ENCODE data around the gene AUH. TPM values are rescaled to one million over a fixed set of nuclear protein-coding genes. Genes with fewer than 3 reads are reported as not detected.

The AUH gene
- total RNA-seq, 4 donors from 2014 or later = 23.0 to 39.2 (median 25.7) TPM

GRCh38 chr9:91246846-91247245 lies 114.9 kb downstream of the AUH start:
- Histone ChIP-seq H3K4me3 (no peak overlapping the region), H3K27ac (no peak overlapping the region), H3K4me1 (peaks cover 0 to 13% (median 0%) of the 10 kb centered on the region in 3 donors), H3K9me3 (no peaks in the 10 kb centered on the region), H3K36me3 (peaks cover 0 to 5% of the 10 kb centered on the region in 2 donors), H3K27me3 (no peaks in the 10 kb centered on the region)
- 57 to 62% methylated on average over 4 to 5 of the region's 5 CpGs for WGBS, 2 donors (ENCODE audit: low coverage in 1 of 2)
- ATAC-seq = no peak
- TF ChIP-seq POLR2A (IDR thresholded peaks at IDR 0.05) = no peak
- TF ChIP-seq, protein P1, sequence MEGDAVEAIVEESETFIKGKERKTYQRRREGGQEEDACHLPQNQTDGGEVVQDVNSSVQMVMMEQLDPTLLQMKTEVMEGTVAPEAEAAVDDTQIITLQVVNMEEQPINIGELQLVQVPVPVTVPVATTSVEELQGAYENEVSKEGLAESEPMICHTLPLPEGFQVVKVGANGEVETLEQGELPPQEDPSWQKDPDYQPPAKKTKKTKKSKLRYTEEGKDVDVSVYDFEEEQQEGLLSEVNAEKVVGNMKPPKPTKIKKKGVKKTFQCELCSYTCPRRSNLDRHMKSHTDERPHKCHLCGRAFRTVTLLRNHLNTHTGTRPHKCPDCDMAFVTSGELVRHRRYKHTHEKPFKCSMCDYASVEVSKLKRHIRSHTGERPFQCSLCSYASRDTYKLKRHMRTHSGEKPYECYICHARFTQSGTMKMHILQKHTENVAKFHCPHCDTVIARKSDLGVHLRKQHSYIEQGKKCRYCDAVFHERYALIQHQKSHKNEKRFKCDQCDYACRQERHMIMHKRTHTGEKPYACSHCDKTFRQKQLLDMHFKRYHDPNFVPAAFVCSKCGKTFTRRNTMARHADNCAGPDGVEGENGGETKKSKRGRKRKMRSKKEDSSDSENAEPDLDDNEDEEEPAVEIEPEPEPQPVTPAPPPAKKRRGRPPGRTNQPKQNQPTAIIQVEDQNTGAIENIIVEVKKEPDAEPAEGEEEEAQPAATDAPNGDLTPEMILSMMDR (IDR thresholded peaks at IDR 0.05) = no peak
- no peak for TF ChIP-seq POLR2AphosphoS5 (IDR thresholded peaks at IDR 0.05)
- no peak for TF ChIP-seq EP300 (IDR thresholded peaks at IDR 0.05)

DNA sequence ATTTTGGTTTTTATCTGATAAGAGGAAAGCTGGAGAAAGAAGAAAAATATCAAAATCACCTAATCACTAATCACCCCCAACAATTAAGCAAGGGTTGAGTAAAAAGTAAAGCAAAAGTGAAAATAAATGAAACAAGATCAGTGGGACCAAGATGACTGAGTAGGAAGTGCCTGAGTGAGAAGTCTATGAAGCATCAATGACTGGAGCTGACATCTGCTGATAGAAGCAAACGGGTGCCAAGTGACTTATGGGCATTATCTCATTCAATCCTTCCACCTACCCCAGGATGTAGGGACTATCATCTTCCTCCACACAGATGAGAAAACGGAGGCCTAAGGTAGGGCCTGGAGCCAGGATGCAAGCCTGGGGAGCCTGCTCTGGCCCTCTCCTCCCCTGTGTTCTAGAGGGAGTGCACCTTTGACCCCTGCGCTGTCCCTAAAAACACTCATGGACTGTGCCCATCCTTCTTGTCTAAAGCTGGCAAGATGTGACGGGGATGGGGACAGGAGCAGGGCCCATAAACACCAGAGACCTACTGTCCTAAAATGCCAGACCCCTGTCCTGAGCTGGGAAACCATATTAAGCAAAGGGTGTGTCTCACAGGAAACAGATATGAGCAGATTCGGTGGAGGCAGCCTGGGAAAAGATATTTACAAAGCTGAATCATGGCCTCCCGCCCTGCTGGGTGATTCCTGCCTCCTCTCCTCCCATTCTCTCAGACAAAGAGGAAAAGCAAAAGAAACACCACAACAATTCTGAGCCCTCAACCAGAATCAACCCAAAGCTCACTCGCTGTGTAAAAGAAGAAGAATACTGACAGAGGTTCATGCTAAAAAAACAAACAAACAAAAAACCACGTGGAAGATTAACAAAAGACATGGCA lies 116.0 kb downstream of the AUH start:
- H3K4me3 ChIP-seq = no peak overlapping the region
- ATAC-seq = no peak
- WGBS, 2 donors (ENCODE audit: low coverage in 1 of 2) = 49 to 63% methylated on average over 3 to 6 of the region's 8 CpGs
- peaks cover 0 to 8% (median 0%) of the 10 kb centered on the region in 3 donors for H3K4me1 ChIP-seq
- H3K27ac ChIP-seq = no peak overlapping the region
- no peaks in the 10 kb centered on the region for H3K27me3 ChIP-seq
- TF ChIP-seq POLR2AphosphoS5 (IDR thresholded peaks at IDR 0.05) (no peak), POLR2A (IDR thresholded peaks at IDR 0.05) (no peak)
- H3K9me3 ChIP-seq = no peaks in the 10 kb centered on the region
- peaks cover 0 to 5% of the 10 kb centered on the region in 2 donors for H3K36me3 ChIP-seq

- no peaks in the 10 kb centered on the region for H3K27me3 ChIP-seq
- H3K9me3 ChIP-seq = no peaks in the 10 kb centered on the region
- H3K36me3 ChIP-seq = peaks cover 0 to 5% of the 10 kb centered on the region in 2 donors
- no peak for ATAC-seq
- 100% methylated on average over 2 of the region's 2 CpGs; no CpG with 5 or more reads in 1 of the 2 donors for WGBS, 2 donors (ENCODE audit: low coverage in 1 of 2)
- no peaks in the 10 kb centered on the region for H3K4me1 ChIP-seq
- no peak overlapping the region for H3K4me3 ChIP-seq
- H3K27ac ChIP-seq = no peak overlapping the region
- TF ChIP-seq POLR2A (IDR thresholded peaks at IDR 0.05) (no peak), POLR2AphosphoS5 (IDR thresholded peaks at IDR 0.05) (no peak), EP300 (IDR thresholded peaks at IDR 0.05) (no peak)
- TF ChIP-seq, protein P1 (IDR thresholded peaks at IDR 0.05) = no peak
Observed at GRCh38 chr9:91243029-91243428, 118.7 kb downstream of the AUH start.

- H3K27ac ChIP-seq = no peak overlapping the region
- WGBS, 2 donors (ENCODE audit: low coverage in 1 of 2) = 57% methylated on average over 3 of the region's 4 CpGs; no CpG with 5 or more reads in 1 of the 2 donors
- no peak for ATAC-seq
Observed at GRCh38 chr9:91241909-91242308, 119.8 kb downstream of the AUH start.

DNA sequence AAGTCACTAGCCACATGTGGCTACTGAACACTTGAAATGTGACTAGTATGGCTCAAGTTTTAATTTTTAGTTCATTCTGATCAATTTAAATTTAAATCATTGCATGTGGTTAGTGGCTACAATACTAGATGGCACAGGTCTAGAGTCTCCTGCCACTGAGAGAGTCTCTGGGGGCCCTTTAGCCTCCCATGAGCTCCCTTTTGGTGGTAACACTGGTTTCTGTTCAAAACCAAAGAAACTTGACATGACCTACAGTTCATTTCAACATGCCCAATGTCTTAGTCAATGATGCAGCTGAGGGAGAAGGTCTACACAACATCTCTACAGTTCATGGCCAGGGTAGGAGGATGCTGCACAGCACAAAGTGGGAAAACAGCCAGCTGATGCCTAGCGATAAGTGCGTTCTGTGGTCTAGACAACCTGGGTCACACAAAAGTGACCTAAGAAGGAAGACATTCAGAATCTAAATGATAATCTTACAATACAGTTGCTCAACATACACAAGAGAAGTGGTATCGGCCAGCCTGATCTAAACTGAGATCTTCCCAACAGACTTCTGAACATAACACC lies 121.0 kb downstream of the AUH start:
- H3K27ac ChIP-seq = no peak overlapping the region
- WGBS, 2 donors (ENCODE audit: low coverage in 1 of 2) = 89 to 100% methylated on average over 3 of the region's 3 CpGs
- H3K36me3 ChIP-seq = peaks cover 0 to 5% of the 10 kb centered on the region in 2 donors
- H3K4me1 ChIP-seq = no peaks in the 10 kb centered on the region
- no peaks in the 10 kb centered on the region for H3K9me3 ChIP-seq
- H3K27me3 ChIP-seq = no peaks in the 10 kb centered on the region
- no peak overlapping the region for H3K4me3 ChIP-seq
- no peak for TF ChIP-seq POLR2AphosphoS5 (IDR thresholded peaks at IDR 0.05)
- TF ChIP-seq POLR2A (IDR thresholded peaks at IDR 0.05) = no peak
- TF ChIP-seq, protein P1 (IDR thresholded peaks at IDR 0.05) = no peak
- no peak for TF ChIP-seq EP300 (IDR thresholded peaks at IDR 0.05)
- ATAC-seq = no peak

More at GRCh38 chr9:91241909-91242308, 119.8 kb downstream of the AUH start:
- TF ChIP-seq POLR2A (IDR thresholded peaks at IDR 0.05) = no peak
- TF ChIP-seq, protein P1 (IDR thresholded peaks at IDR 0.05) = no peak
- TF ChIP-seq EP300 (IDR thresholded peaks at IDR 0.05) = no peak
- no peak for TF ChIP-seq POLR2AphosphoS5 (IDR thresholded peaks at IDR 0.05)
- Histone ChIP-seq H3K9me3 (no peaks in the 10 kb centered on the region), H3K36me3 (peaks cover 0 to 5% of the 10 kb centered on the region in 2 donors), H3K4me1 (no peaks in the 10 kb centered on the region), H3K27me3 (no peaks in the 10 kb centered on the region), H3K4me3 (no peak overlapping the region)

Measured in gastroesophageal sphincter (tissue), 4 donors.